GM08714 (cell line): ENCODE data around the gene SH2D4B.

Source experiments
- H3K4me3 ChIP-seq: fragments of 200-500 bp; sonication (Bioruptor generic); 2 replicates; pipeline ENCODE4 v1.5.1; 2014; ENCODE audit warnings: mild to moderate bottlenecking, low read length, inconsistent platforms
- ZNF274 ChIP-seq: IDR thresholded peaks from 2 replicates; pipeline ENCODE4 v1.6.1; 2012; ENCODE audit warnings: mild to moderate bottlenecking, low read depth, low read length

The SH2D4B gene

DNA sequence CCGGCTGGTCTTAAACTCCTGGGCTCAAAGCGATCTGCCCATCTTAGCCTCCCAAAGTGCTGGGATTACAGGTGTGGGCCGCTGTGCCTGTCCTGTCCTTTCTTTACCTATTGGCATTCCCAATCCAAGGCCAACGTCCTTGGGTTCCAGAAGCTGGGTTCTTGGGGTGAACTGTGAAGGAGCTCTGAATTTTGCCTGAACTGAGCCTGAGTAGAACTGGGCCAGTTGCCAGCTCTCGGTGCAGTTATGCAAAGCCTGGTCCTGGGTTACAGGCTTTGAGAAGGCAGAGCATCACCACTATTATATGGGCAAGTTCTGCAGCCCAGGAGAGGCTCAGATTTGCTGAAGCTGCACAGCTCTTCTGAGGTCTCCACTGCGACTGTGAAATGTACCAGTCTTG, 24.6 kb upstream of the SH2D4B start:
- H3K4me3 ChIP-seq = no peak overlapping the region

DNA sequence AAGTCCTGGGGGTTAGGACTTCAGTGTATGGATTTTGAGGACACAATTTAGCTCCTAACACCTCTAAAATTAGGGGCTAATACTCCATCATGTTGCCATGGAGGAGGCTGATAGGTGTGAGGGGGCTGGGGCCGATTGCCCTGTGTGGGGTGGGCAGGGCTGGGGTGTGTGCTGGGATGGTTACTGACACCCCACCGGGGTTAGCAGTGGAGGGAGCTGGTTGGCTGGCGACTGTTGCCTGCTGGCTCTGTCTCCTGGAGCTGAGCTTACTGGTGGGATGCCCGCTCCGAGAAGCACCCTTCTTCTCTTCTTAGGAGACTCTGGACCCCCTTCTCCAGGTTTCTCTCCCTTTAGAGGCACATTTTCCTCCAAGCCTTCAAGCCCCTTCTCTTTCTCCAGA, 22.2 kb upstream of the SH2D4B start:
- TF ChIP-seq ZNF274 = no peak

More for the DNA sequence above, 24.6 kb upstream of the SH2D4B start:
- TF ChIP-seq ZNF274 = no peak

DNA sequence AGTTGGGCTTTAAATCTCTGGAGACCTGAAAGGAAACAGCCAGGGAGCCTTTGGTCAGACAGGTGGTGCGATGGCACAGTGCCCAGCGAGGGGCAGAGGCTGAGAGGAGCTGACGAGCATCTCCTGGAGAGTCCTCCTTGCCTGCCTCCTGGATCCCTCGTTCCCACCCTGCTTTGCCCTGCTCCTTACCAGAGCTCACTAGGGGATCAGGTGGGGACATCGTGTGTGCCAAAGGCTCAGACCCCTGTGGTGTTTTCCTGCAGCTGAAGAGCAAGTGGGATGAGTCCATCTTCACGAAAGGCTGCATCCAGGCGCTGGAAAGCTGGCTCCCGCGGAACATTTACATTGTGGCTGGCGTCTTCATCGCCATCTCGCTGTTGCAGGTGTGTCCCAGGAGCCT, 21.8 kb upstream of the SH2D4B start:
- no peak for TF ChIP-seq ZNF274
- no peak overlapping the region for H3K4me3 ChIP-seq

More for the DNA sequence above, 22.2 kb upstream of the SH2D4B start:
- H3K4me3 ChIP-seq = no peak overlapping the region

DNA sequence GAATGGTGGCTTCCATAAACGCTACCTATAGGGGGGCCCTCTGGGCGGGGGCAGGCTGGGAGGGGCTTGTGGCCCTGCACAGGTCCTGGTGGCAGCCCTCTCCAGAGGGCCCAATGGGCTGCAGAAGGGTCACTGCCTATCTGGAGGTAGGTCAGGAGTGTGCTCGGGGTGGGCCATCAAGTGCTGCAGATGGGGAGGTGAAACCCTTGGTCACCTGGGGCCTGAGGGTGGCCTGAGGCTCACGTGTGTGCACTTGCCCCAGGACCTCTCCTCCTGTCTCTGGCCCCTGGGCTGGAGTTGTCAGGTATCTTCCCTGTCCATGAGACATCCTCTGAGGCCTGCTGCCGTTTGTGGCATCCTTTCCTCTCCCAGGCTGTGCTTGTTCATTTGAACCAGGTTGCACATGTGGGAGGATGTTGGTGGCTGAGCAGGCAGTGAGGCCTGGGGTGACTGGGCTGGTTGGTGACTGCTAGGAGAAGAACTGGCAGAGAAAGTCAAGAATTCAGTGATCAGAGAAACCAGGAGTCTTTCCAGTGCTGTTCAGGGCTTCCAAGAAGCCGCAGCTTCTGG, 21.1 kb upstream of the SH2D4B start:
- no peak for TF ChIP-seq ZNF274
- H3K4me3 ChIP-seq = no peak overlapping the region

DNA sequence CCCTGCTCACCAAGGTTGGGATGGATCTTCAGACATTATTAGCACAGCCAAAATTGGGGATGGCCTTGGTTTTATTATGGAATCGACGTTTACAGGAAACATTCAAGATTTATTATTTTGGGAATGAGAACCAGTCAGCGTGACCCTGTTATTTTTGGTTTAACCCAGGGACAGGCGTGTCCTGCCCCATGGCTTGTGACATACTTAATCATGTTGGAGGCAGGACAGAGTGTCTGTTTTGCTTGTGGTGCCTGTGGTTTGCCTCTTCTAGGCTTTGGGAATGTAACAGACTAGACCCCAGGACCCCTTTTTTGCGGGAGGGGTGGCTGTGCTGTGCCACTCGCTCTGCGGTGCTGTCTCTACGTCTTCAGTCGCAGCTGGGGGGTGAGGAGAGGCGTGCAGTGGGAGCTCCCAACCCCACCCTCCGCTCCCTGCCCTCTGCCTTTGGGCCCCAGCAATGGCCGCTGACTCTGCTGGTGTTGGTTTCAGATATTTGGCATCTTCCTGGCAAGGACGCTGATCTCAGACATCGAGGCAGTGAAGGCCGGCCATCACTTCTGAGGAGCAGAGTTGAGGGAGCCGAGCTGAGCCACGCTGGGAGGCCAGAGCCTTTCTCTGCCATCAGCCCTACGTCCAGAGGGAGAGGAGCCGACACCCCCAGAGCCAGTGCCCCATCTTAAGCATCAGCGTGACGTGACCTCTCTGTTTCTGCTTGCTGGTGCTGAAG, 20.1 kb upstream of the SH2D4B start:
- no peak for TF ChIP-seq ZNF274
- H3K4me3 ChIP-seq = no peak overlapping the region

DNA sequence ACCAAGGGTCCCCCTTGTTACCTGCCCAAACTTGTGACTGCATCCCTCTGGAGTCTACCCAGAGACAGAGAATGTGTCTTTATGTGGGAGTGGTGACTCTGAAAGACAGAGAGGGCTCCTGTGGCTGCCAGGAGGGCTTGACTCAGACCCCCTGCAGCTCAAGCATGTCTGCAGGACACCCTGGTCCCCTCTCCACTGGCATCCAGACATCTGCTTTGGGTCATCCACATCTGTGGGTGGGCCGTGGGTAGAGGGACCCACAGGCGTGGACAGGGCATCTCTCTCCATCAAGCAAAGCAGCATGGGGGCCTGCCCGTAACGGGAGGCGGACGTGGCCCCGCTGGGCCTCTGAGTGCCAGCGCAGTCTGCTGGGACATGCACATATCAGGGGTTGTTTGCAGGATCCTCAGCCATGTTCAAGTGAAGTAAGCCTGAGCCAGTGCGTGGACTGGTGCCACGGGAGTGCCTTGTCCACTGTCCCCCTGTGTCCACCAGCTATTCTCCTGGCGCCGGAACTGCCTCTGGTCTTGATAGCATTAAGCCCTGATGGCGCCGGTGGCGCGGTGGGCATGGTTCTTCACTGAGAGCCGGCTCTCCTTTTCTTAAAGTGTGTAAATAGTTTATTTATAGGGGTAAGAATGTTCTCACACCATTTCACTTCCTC, 19.4 kb upstream of the SH2D4B start:
- H3K4me3 ChIP-seq = no peak overlapping the region
- no peak for TF ChIP-seq ZNF274

DNA sequence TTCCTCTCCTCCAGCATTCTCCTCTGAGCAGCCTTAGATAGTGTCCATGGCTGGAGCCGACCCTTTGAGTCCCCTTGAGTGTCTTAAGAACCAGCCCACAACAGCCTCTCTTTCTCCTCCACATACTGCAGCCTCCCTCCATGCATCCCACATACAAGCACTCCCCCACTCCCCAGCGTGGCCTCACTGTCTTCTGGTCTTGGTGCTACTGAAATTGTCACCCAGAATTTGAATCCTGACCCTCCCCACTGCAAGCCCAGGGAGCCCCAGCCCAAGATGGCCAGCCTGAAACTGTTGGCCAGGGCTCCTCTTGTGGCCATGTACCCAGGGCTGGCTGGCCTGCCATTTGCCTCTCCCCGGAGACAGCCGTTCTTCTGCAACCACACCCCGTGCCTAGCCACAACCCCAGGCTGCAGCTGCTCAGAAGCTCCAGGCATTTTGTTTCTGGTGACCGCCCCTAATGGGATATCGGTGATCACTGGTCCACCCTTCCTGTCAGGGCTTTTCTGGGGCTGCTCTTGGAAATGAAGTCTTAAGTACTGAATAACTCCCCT, 18.8 kb upstream of the SH2D4B start:
- no peak overlapping the region for H3K4me3 ChIP-seq
- TF ChIP-seq ZNF274 = no peak

DNA sequence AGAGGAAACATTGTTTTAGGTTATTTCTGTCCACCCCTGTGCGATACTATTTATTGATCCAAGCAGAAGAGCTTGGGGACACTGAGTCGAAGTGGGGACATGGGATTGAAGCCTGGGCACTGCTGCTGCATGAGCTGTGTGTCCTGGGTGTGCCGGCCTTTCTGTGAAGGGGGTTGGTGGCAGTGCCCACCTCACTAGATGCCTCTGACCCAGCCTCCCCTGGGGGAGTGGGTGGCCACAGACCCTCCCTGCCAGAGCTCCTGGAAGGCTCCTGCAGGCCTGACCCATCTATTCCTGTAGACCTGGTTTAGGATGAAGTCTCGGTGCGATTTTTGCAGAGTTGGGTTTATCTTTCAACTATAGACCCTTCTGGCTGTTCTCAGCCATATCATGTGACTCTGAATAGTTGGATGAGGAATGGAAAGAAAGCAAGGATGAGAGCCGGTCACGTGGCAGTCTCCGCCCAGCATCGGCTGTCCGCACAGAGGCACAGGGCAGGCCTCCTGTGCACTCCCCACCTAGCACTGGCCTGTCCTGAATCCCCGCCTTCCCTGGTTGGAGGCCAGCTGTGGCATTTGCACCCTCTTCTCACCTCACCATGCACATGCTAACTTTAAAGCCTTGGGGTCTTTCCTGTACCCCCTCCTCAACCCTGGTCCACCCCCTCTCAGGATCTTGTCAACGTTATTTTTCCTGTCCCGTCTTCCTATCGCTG, 17.6 kb upstream of the SH2D4B start:
- no peak for TF ChIP-seq ZNF274
- no peak overlapping the region for H3K4me3 ChIP-seq

DNA sequence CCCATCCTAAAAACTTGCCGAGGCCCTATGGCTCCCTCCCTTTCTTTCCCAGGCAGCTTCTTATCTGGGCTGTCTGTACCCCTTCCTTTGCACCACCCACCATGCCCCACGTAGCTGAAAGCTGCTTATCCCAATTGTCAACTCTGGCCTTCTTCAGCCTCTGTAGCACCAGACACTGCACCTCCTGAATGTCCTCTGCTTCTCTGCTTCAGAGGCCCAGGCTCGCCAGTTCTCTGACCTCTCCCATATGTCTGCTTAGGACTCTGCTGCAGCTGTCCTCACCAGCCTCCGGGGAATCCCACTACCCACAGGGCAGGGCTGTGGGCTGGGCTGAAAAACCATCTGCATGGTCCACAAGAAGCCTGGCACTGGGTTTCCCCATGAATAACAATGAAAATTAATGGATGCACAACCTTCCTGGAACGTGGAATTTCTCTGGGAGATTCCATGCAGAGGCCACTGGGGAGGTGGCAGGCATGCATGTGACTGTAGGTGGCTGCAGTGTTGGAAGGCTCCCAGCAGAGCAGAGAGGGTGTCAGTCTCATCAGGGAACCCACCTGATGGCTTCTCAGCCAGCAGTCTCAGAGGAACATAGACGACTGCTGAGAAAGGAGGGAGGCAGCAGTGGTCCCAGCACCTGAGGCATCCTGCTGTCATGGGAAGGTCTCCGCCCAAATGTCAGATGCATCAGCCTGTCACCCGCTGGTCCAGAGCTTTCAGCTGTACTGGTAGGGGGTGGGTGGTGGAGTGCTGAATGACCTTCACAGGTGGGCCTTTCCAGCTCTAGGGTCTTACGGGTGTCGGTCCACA, 16.8 kb upstream of the SH2D4B start:
- no peak overlapping the region for H3K4me3 ChIP-seq
- no peak for TF ChIP-seq ZNF274

DNA sequence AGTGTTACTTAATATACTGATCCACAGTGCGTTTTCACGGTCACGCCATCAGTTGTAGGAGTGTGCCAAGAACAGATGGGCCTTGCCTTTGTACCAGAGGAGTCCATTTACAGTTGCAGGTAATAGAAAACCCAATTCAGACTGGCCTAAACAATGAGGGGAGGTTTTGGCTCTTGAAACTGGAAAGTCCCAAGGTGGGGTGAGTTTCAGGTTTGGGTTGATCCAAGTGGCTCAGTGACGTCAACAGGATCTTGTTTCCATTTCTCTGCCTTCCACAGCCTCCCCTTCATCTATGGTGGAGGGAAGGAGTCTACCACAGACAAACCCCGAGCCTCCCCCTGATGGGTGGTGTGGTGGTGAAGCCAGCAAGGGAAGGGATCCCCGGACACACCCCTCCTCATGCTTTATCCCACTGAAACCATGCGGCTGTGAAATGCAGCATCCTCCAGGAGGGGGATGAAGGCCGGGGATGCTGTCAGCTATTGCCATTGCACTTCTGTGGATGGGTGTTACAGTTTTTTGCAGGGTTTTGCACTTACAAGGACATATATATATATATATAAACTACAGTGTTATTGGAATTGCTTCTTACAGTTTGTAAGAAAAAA, 14.8 kb upstream of the SH2D4B start:
- H3K4me3 ChIP-seq = no peak overlapping the region
- TF ChIP-seq ZNF274 = no peak

DNA sequence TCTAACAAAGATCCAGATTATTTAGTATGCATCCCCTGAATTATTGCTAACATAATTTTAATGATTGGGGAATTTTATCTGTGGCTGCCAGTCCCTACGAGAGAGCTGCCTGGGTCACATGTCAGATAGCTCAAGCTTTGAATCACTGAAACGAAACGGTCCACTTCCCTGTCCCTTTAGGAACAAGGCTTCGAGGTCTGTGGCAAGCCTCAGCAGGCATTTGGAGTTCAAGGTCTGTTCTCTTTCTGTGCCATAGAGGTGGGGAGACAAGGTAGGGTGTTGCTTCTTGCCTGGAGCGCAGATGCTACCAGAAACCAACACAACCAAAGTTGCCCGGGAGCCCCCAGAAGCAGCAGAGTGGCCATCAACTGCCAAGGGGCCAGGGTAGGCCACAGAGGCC, 13.9 kb upstream of the SH2D4B start:
- TF ChIP-seq ZNF274 = no peak
- H3K4me3 ChIP-seq = no peak overlapping the region

DNA sequence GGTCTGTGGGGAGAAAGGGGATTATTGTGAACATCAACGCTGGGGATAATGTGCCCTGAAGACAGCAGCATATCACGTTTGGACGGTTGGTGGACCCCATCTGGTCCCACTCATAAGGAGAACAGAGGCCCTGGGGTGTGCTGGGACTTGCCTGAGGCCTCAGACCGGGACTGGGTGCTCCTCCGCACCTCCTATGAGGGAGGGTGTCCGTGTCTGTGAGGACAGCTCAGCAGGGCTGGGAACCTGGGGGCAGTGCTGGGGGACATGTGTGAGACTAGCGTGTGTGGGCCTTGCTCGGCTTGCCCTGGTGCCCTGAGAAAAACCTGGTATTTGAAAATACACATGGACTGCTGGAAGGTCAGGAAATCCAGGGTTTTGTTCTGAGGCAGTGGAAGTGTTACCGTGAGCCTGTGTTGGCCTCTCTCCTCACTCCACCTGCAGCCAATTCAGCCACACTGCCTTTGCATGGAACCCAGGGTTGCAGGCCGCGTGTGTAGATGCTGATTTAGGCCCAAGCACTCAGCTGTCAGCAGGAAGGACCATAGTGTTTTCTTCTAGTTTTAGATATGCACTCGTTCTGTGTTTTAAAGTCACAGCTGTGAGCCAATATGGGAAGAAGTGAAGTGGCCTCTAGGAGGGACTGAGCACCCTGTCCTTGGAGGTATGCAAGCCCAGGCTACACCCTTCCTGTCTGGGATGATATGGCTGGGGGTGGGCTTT, 13.4 kb upstream of the SH2D4B start:
- no peak for TF ChIP-seq ZNF274
- no peak overlapping the region for H3K4me3 ChIP-seq

DNA sequence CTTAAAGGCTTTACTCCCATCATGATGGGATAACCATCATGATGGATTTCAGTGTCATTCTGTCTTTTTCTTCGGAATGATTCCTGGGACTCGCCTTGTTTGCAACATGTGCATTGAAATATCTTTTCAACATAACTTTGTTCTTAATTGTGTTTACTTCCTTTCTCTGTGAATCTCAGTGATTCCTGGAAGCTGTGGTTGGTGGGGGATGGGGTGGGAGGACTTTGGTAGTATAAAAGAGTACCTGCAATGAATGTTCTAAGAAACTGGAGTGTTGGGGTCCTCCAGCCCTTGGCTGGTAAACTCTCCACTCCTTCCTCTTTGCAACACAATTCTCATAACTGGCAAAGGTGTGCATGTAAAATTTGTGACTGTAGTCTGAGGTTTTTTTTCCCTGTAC, 11.5 kb upstream of the SH2D4B start:
- no peak overlapping the region for H3K4me3 ChIP-seq
- TF ChIP-seq ZNF274 = no peak
